Measurements from ENCODE around the gene TBX21. TPM values are rescaled to one million over a fixed set of nuclear protein-coding genes. Genes with fewer than 3 reads are reported as not detected.

Gene TBX21
- total and polyA plus RNA-seq, 12 donors: 0.07 to 2.0 (median 0.21) TPM; not detected in 4

DNA sequence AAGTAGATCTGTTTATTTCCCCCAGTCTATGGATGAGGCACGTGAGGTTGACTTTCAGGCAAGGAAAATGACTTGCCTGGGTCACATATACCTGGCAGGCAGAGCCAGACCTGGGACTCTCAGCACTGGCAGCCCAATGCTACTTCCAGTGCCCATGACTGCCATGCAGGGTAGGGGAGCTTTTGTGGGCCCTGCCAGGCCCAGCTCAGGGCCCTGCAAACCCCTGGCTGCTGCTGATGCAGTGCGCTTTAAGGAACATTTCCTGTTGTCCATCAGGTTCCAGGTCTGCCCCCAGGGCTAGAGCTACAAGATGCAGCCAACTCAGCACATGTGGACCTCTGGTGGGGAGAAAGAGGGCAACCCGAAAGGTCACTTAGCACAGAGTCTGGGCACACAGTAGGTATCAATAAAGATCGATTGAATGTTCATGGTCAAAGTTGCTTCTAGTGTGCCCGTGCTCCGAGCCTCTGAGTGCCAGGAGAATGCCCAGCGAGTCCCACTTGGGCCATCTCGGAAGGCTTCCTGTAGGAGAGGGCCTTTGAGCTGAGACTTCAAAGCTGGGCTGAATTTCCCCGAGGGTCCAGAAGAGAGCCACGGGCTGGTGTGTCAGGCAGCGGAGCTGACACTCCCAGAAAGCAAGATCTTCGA, 513 bp upstream of the TBX21 start:
- H3K36me3 ChIP-seq: no peaks in the 10 kb centered on the region
- no peaks in the 10 kb centered on the region for H3K9me3 ChIP-seq
- peaks cover 0 to 15% (median 9%) of the 10 kb centered on the region in 9 donors for H3K4me1 ChIP-seq
- ATAC-seq (no peak), DNase-seq (no peak)
- 45 to 48% methylated on average over 12 of the region's 12 CpGs for WGBS, 2 donors
- peaks cover 14 to 79% (median 57%) of the 10 kb centered on the region in 7 donors for H3K27me3 ChIP-seq
- H3K27ac ChIP-seq: peak overlapping the region in 1 of 10 donors; percentile 82
- intact Hi-C loops (cut with DNase I): loop anchor here in 1 of 10 donors (10.0 kb wide), 1 partner anchor 58 kb away; no protein-coding TSS in a partner anchor
- H3K4me3 ChIP-seq: peak overlapping the region in 7 of 10 donors; percentile 40 to 59 (median 47)
- TF ChIP-seq, protein P1, sequence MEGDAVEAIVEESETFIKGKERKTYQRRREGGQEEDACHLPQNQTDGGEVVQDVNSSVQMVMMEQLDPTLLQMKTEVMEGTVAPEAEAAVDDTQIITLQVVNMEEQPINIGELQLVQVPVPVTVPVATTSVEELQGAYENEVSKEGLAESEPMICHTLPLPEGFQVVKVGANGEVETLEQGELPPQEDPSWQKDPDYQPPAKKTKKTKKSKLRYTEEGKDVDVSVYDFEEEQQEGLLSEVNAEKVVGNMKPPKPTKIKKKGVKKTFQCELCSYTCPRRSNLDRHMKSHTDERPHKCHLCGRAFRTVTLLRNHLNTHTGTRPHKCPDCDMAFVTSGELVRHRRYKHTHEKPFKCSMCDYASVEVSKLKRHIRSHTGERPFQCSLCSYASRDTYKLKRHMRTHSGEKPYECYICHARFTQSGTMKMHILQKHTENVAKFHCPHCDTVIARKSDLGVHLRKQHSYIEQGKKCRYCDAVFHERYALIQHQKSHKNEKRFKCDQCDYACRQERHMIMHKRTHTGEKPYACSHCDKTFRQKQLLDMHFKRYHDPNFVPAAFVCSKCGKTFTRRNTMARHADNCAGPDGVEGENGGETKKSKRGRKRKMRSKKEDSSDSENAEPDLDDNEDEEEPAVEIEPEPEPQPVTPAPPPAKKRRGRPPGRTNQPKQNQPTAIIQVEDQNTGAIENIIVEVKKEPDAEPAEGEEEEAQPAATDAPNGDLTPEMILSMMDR (IDR thresholded peaks at IDR 0.05): no peak

DNA sequence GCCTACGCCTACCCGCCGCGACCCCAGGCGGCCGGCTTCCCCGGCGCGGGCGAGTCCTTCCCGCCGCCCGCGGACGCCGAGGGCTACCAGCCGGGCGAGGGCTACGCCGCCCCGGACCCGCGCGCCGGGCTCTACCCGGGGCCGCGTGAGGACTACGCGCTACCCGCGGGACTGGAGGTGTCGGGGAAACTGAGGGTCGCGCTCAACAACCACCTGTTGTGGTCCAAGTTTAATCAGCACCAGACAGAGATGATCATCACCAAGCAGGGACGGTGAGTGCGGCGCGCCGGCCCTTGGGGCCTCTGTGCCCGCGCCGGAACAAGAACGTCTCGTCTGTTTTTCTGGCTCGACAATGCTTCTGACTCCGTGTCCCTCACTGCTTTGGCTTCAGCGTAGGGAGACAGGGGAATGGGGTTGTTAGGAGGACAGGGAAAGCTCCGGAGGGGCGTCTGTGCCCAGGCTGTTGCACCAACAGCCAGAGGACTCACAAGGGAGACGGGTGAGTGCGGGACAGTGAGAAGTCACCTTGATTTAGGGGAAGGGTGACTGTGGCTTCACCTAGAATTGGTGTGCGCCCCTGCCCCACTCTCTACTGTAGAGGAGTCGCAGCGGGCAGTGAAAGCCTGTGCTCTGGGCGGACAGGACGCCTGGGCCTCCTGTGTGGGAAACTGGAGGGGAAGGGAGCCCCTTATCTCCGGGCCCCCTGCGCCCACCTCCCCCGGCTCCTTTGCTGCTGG, 806 bp downstream of the TBX21 start:
- H3K36me3 ChIP-seq: no peaks in the 10 kb centered on the region
- no peaks in the 10 kb centered on the region for H3K9me3 ChIP-seq
- peak in 2 of 8 donors; percentile 17 to 33 for ATAC-seq
- H3K4me3 ChIP-seq: peak overlapping the region; percentile 5 to 59 (median 45)
- H3K4me1 ChIP-seq: peaks cover 0 to 15% (median 9%) of the 10 kb centered on the region in 9 donors
- peak overlapping the region in 1 of 10 donors; percentile 82 for H3K27ac ChIP-seq
- TF ChIP-seq, protein P1 (IDR thresholded peaks at IDR 0.05): no peak
- no peak for DNase-seq
- 6 to 8% methylated on average over 60 of the region's 60 CpGs for WGBS, 2 donors
- H3K27me3 ChIP-seq: peaks cover 14 to 73% (median 57%) of the 10 kb centered on the region in 7 donors
- intact Hi-C loops (cut with DNase I): loop anchor here in 1 of 10 donors (10.0 kb wide), 1 partner anchor 59 kb away; no protein-coding TSS in a partner anchor

DNA sequence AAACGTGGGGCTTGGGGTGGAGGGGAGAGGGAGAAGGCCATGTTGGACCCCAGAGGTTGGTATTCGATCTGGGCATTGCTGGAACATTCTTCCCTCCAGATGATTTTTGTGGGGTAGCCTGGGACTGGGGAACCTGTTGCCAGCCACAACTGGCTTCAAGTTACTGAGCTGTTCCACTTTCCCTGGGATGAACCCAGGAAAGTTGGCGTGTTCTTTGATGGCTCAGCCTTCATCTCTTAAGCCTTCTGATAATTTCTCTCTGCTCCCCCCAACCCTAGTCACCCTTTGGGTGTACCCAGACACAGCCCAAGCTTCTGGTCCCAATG, 2.1 kb downstream of the TBX21 start:
- DNase-seq (no peak), ATAC-seq (no peak)
- Histone ChIP-seq H3K36me3 (no peaks in the 10 kb centered on the region), H3K4me3 (peak overlapping the region in 1 of 10 donors; percentile 45), H3K4me1 (peaks cover 0 to 15% (median 9%) of the 10 kb centered on the region in 9 donors), H3K27ac (peak overlapping the region in 1 of 10 donors; percentile 76), H3K9me3 (no peaks in the 10 kb centered on the region), H3K27me3 (peaks cover 14 to 63% (median 51%) of the 10 kb centered on the region in 7 donors)
- WGBS, 2 donors: 84 to 89% methylated on average over 3 of the region's 3 CpGs
- intact Hi-C loops (cut with DNase I): loop anchor here in 1 of 10 donors (10.0 kb wide), 1 partner anchor 60 kb away; no protein-coding TSS in a partner anchor
- TF ChIP-seq, protein P1 (IDR thresholded peaks at IDR 0.05): no peak

DNA sequence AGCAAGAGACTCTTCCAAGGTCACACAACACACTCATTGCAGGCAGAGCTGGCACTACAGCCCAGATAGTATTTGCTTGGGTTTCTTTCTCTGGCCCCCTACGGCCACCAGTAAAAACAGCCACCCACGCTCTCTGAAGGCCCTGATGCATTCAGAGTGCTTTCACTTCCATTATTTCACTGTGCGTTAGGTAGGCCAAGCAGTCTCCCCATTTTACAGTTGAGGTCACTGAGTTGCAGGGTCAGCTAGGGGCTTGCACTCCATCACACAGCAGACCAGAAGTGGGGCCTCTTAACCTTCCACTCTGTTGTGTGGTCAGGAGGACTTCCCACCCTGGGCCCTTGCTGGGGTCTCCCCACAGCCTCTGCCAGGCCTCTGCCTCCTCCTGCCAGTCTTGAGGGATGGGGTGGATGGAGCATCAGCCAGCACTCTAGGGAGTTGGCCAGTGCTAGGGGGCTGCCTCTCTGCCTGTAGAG, 2.5 kb downstream of the TBX21 start:
- DNase-seq (no peak), ATAC-seq (no peak)
- TF ChIP-seq, protein P1 (IDR thresholded peaks at IDR 0.05): no peak
- intact Hi-C loops (cut with DNase I): loop anchor here in 1 of 10 donors (10.0 kb wide), 1 partner anchor 61 kb away; no protein-coding TSS in a partner anchor
- Histone ChIP-seq H3K27ac (peak overlapping the region in 1 of 10 donors; percentile 76), H3K9me3 (no peaks in the 10 kb centered on the region), H3K4me1 (peaks cover 0 to 15% (median 9%) of the 10 kb centered on the region in 9 donors), H3K36me3 (no peaks in the 10 kb centered on the region), H3K27me3 (peaks cover 14 to 58% (median 47%) of the 10 kb centered on the region in 7 donors), H3K4me3 (peak overlapping the region in 1 of 10 donors; percentile 45)
- WGBS, 2 donors: 92 to 97% methylated on average over 3 of the region's 3 CpGs

All from heart right ventricle (tissue), 16 donors.